BLaER1 (cell line): ENCODE data around the gene SCP2D1.
"Not testable (repeated sequence)": the region's sequence is repeated elsewhere in the genome, so short reads cannot be mapped to it uniquely, and the experiment has no call there.

ENCODE experiments used
- H3K27ac ChIP-seq: shearing (Covaris generic); formaldehyde crosslinking; 2 replicates; pipeline ENCODE4 v1.8.1; 2022
- H3K27me3 ChIP-seq: shearing (Covaris generic); formaldehyde crosslinking; 2 replicates; pipeline ENCODE4 v1.8.1; 2022
- H3K36me3 ChIP-seq: shearing (Covaris generic); formaldehyde crosslinking; 2 replicates; pipeline ENCODE4 v1.8.1; 2022
- H3K4me1 ChIP-seq: shearing (Covaris generic); formaldehyde crosslinking; 2 replicates; pipeline ENCODE4 v1.8.1; 2022
- H3K4me2 ChIP-seq: shearing (Covaris generic); formaldehyde crosslinking; 2 replicates; pipeline ENCODE4 v1.8.1; 2022
- H3K4me3 ChIP-seq: shearing (Covaris generic); formaldehyde crosslinking; 2 replicates; pipeline ENCODE4 v1.8.1; 2022
- H3K9ac ChIP-seq: shearing (Covaris generic); formaldehyde crosslinking; 2 replicates; pipeline ENCODE4 v1.8.1; 2022
- H3K9me3 ChIP-seq: shearing (Covaris generic); formaldehyde crosslinking; 2 replicates; pipeline ENCODE4 v1.8.1; 2022
- H4K20me1 ChIP-seq: shearing (Covaris generic); formaldehyde crosslinking; 2 replicates; pipeline ENCODE4 v1.8.1; 2022
- Cebpa-rat ChIP-seq: shearing (Covaris generic); IDR thresholded peaks from 2 replicates; pipeline ENCODE4 v1.8.1; 2022

The SCP2D1 gene

GRCh38 chr20:18813483-18813882 is at the start of gene SCP2D1:
TSS of gene SCP2D1 (plus strand) at chr20:18813783. CDS start at chr20:18813816, 33 bp downstream.
- Histone ChIP-seq H3K9ac (no peak within 1 kb of the TSS), H3K27me3 (no peaks in the 10 kb centered on the region), H3K9me3 (no peaks in the 10 kb centered on the region), H3K27ac (no peak within 1 kb of the TSS), H3K36me3 (no peaks in the 10 kb centered on the region), H3K4me2 (no peak within 1 kb of the TSS), H4K20me1 (no peaks in the 10 kb centered on the region), H3K4me1 (peaks cover 7% of the 10 kb centered on the region), H3K4me3 (no peak within 1 kb of the TSS)
- TF ChIP-seq Cebpa-rat, result no peak

GRCh38 chr20:18767676-18768075 is 45.9 kb upstream of the SCP2D1 start:
- Histone ChIP-seq H3K4me2 (no peak overlapping the region), H3K36me3 (no peaks in the 10 kb centered on the region), H4K20me1 (no peaks in the 10 kb centered on the region), H3K27ac (no peak overlapping the region), H3K27me3 (no peaks in the 10 kb centered on the region), H3K9me3 (no peaks in the 10 kb centered on the region), H3K4me1 (no peaks in the 10 kb centered on the region), H3K9ac (no peak overlapping the region), H3K4me3 (no peak overlapping the region)
- TF ChIP-seq Cebpa-rat, result no peak

GRCh38 chr20:18773566-18773965 is 40.0 kb upstream of the SCP2D1 start:
- H3K4me1 ChIP-seq, result no peaks in the 10 kb centered on the region
- no peaks in the 10 kb centered on the region for H4K20me1 ChIP-seq
- H3K36me3 ChIP-seq, result no peaks in the 10 kb centered on the region
- TF ChIP-seq Cebpa-rat, result no peak
- no peaks in the 10 kb centered on the region for H3K27me3 ChIP-seq
- no peak overlapping the region for H3K27ac ChIP-seq
- H3K4me3 ChIP-seq, result no peak overlapping the region
- no peak overlapping the region for H3K4me2 ChIP-seq
- H3K9ac ChIP-seq, result no peak overlapping the region
- no peaks in the 10 kb centered on the region for H3K9me3 ChIP-seq

- no peak overlapping the region for H3K27ac ChIP-seq
- no peaks in the 10 kb centered on the region for H3K4me1 ChIP-seq
- H3K9ac ChIP-seq, result no peak overlapping the region
- no peaks in the 10 kb centered on the region for H4K20me1 ChIP-seq
- no peak overlapping the region for H3K4me3 ChIP-seq
- no peak overlapping the region for H3K4me2 ChIP-seq
- no peaks in the 10 kb centered on the region for H3K36me3 ChIP-seq
- TF ChIP-seq Cebpa-rat, result no peak
- H3K9me3 ChIP-seq, result no peaks in the 10 kb centered on the region
- no peaks in the 10 kb centered on the region for H3K27me3 ChIP-seq
Observed at GRCh38 chr20:18774207-18774606, 39.4 kb upstream of the SCP2D1 start.

GRCh38 chr20:18775633-18776032 is 38.0 kb upstream of the SCP2D1 start:
- Histone ChIP-seq H3K9me3 (no peaks in the 10 kb centered on the region), H3K27ac (no peak overlapping the region), H3K4me1 (no peaks in the 10 kb centered on the region), H3K9ac (no peak overlapping the region), H3K27me3 (no peaks in the 10 kb centered on the region), H3K36me3 (no peaks in the 10 kb centered on the region), H4K20me1 (no peaks in the 10 kb centered on the region), H3K4me2 (no peak overlapping the region), H3K4me3 (no peak overlapping the region)
- no peak for TF ChIP-seq Cebpa-rat

- H3K27ac ChIP-seq, result no peak overlapping the region
- no peak overlapping the region for H3K9ac ChIP-seq
- H3K4me3 ChIP-seq, result no peak overlapping the region
- no peaks in the 10 kb centered on the region for H3K4me1 ChIP-seq
- H3K27me3 ChIP-seq, result no peaks in the 10 kb centered on the region
- no peaks in the 10 kb centered on the region for H4K20me1 ChIP-seq
- no peaks in the 10 kb centered on the region for H3K36me3 ChIP-seq
- no peak for TF ChIP-seq Cebpa-rat
- no peaks in the 10 kb centered on the region for H3K9me3 ChIP-seq
- no peak overlapping the region for H3K4me2 ChIP-seq
Observed at GRCh38 chr20:18778690-18779392, 34.7 kb upstream of the SCP2D1 start.

- Histone ChIP-seq H3K4me3 (no peak overlapping the region), H3K27ac (no peak overlapping the region), H3K9ac (no peak overlapping the region), H3K9me3 (no peaks in the 10 kb centered on the region), H4K20me1 (no peaks in the 10 kb centered on the region), H3K4me1 (no peaks in the 10 kb centered on the region), H3K4me2 (no peak overlapping the region), H3K27me3 (no peaks in the 10 kb centered on the region), H3K36me3 (no peaks in the 10 kb centered on the region)
- TF ChIP-seq Cebpa-rat, result no peak
Observed at GRCh38 chr20:18780385-18781130, 33.0 kb upstream of the SCP2D1 start.

- no peaks in the 10 kb centered on the region for H4K20me1 ChIP-seq
- H3K27ac ChIP-seq, result no peak overlapping the region
- no peaks in the 10 kb centered on the region for H3K36me3 ChIP-seq
- H3K4me3 ChIP-seq, result no peak overlapping the region
- no peaks in the 10 kb centered on the region for H3K27me3 ChIP-seq
- no peak overlapping the region for H3K4me2 ChIP-seq
- no peaks in the 10 kb centered on the region; the same call in 1 of the 2 replicates for H3K9me3 ChIP-seq
- no peaks in the 10 kb centered on the region for H3K4me1 ChIP-seq
- H3K9ac ChIP-seq, result no peak overlapping the region
- TF ChIP-seq Cebpa-rat, result no peak
Observed at GRCh38 chr20:18781509-18781908, 32.1 kb upstream of the SCP2D1 start.

- H4K20me1 ChIP-seq, result no peaks in the 10 kb centered on the region
- H3K4me3 ChIP-seq, result no peak overlapping the region
- H3K36me3 ChIP-seq, result no peaks in the 10 kb centered on the region
- no peak for TF ChIP-seq Cebpa-rat
- no peak overlapping the region for H3K4me2 ChIP-seq
- no peaks in the 10 kb centered on the region for H3K27me3 ChIP-seq
- no peaks in the 10 kb centered on the region for H3K4me1 ChIP-seq
- H3K9ac ChIP-seq, result no peak overlapping the region
- no peak overlapping the region for H3K27ac ChIP-seq
- peaks cover 8% of the 10 kb centered on the region; the same call in 1 of the 2 replicates for H3K9me3 ChIP-seq
Observed at GRCh38 chr20:18783385-18783959, 30.1 kb upstream of the SCP2D1 start.

GRCh38 chr20:18787046-18787445 is 26.5 kb upstream of the SCP2D1 start:
- not testable (repeated sequence) for H3K27ac ChIP-seq, H3K9ac ChIP-seq, H3K4me1 ChIP-seq, H3K9me3 ChIP-seq, H3K27me3 ChIP-seq, H3K4me3 ChIP-seq, H4K20me1 ChIP-seq, H3K4me2 ChIP-seq, H3K36me3 ChIP-seq
